ENCODE measurements around the gene FBXL20. TPM values are rescaled to one million over a fixed set of nuclear protein-coding genes. Genes with fewer than 3 reads are reported as not detected.

Gene FBXL20
- total RNA-seq, 6 experiments from 2014 or later: 6.0 to 9.8 (median 8.5) TPM

DNA sequence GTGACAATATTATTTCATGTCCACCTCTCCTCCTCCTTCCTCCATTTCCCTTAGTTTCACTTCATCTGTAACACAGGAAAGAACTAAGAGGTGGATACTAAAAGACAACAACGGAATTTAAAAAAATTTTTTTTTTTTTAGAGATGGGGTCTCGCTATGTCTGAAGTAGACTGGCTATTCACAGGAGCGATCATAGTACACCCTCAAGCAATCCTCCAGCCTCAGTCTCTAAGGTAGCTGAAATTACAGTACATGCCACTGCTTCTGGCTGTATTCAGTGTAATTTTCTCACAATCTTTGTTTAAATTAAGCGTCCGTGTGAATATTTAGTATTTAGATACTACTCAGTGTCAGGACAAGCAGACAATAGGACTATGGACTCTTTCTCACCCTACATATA is 35.6 kb downstream of the FBXL20 start:
- no peaks in the 10 kb centered on the region for H3K36me3 ChIP-seq
- 69% methylated on average over 5 of the region's 5 CpGs for WGBS (ENCODE audit: insufficient coverage, low coverage, low lambda C conversion rate, missing lambda C conversion rate)
- DNase-seq: no peak
- TF ChIP-seq, protein P1, sequence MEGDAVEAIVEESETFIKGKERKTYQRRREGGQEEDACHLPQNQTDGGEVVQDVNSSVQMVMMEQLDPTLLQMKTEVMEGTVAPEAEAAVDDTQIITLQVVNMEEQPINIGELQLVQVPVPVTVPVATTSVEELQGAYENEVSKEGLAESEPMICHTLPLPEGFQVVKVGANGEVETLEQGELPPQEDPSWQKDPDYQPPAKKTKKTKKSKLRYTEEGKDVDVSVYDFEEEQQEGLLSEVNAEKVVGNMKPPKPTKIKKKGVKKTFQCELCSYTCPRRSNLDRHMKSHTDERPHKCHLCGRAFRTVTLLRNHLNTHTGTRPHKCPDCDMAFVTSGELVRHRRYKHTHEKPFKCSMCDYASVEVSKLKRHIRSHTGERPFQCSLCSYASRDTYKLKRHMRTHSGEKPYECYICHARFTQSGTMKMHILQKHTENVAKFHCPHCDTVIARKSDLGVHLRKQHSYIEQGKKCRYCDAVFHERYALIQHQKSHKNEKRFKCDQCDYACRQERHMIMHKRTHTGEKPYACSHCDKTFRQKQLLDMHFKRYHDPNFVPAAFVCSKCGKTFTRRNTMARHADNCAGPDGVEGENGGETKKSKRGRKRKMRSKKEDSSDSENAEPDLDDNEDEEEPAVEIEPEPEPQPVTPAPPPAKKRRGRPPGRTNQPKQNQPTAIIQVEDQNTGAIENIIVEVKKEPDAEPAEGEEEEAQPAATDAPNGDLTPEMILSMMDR (IDR thresholded peaks at IDR 0.05): no peak
- no peak for TF ChIP-seq POLR2A (IDR thresholded peaks at IDR 0.05)
- no peak for ATAC-seq
- H3K4me1 ChIP-seq: peaks cover 0 to 14% (median 0%) of the 10 kb centered on the region in 4 donors
- intact Hi-C loops (cut with DNase I): no loop called here
- no peak overlapping the region for H3K27ac ChIP-seq
- H3K27me3 ChIP-seq: no peaks in the 10 kb centered on the region
- H3K4me3 ChIP-seq: no peak overlapping the region
- no peaks in the 10 kb centered on the region for H3K9me3 ChIP-seq

DNA sequence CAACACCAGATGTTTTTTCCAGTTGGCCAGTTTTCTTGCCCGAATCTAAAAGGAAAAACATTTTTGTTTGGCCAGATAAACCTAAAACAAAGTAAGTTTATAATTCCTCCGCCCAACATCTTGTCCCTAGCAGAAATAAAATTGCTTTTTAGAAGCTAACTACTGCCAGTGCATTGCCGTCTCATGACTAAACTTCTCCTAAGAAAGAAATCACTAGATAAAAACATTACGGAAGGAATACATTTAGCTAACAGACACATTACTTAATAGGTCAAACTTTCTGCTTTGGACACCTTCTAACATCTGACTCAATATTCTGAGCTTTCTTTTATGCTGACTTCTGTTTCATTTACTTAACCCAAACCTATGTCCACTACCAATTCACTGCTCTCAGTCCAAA is 36.2 kb downstream of the FBXL20 start:
- ATAC-seq: peak in 2 of 4 donors; percentile 9 to 40
- no peaks in the 10 kb centered on the region for H3K27me3 ChIP-seq
- H3K27ac ChIP-seq: no peak overlapping the region
- no peaks in the 10 kb centered on the region for H3K9me3 ChIP-seq
- 63% methylated on average over 4 of the region's 4 CpGs for WGBS (ENCODE audit: insufficient coverage, low coverage, low lambda C conversion rate, missing lambda C conversion rate)
- H3K4me1 ChIP-seq: peaks cover 0 to 20% (median 3%) of the 10 kb centered on the region in 4 donors
- intact Hi-C loops (cut with DNase I): no loop called here
- H3K36me3 ChIP-seq: no peaks in the 10 kb centered on the region
- TF ChIP-seq, protein P1 (IDR thresholded peaks at IDR 0.05): no peak
- TF ChIP-seq POLR2A (IDR thresholded peaks at IDR 0.05): no peak
- DNase-seq: no peak
- H3K4me3 ChIP-seq: no peak overlapping the region

DNA sequence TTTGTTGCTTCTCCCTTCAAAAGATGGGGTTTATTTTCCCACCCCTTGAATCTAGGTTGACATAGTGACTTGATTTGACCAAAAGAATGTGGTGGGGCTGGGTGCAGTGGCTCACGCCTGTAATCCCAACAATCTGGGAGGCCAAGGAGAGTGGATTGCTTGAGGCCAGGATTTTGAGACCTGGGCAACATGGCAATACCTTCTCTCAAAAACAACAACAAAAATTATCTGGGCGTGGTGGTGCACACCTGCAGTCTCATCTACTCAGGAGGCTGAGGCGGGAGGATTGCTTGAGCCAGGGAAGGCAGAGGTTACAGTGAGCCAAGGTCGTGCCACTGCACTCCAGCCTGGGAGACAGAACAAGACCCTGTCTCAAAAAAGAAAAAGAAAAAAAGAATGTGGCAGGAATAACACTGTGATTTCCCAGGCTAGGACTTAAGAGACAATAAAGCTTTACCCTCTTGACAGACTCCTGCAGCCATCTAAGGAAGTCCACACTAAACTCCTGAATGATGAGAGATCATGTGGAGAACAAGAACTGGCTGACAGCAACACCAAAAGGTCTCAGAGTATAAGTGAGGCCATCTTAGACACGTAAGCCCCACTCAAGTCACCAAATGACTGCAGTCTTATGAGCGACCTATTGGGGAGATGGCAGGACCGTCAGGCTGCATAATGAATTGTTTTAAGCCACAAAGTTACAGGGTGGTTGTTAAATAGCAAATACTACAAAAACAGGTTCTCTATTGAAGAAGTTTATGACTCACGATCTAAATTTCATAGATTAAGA is 37.0 kb downstream of the FBXL20 start:
- Histone ChIP-seq H3K4me3 (no peak overlapping the region), H3K9me3 (no peaks in the 10 kb centered on the region), H3K4me1 (peaks cover 0 to 27% (median 4%) of the 10 kb centered on the region in 4 donors), H3K36me3 (no peaks in the 10 kb centered on the region), H3K27me3 (no peaks in the 10 kb centered on the region), H3K27ac (no peak overlapping the region)
- 89% methylated on average over 8 of the region's 8 CpGs for WGBS (ENCODE audit: insufficient coverage, low coverage, low lambda C conversion rate, missing lambda C conversion rate)
- no peak for DNase-seq
- intact Hi-C loops (cut with DNase I): no loop called here
- TF ChIP-seq, protein P1 (IDR thresholded peaks at IDR 0.05): no peak
- no peak for TF ChIP-seq POLR2A (IDR thresholded peaks at IDR 0.05)
- peak in 1 of 4 donors; percentile 16 for ATAC-seq

DNA sequence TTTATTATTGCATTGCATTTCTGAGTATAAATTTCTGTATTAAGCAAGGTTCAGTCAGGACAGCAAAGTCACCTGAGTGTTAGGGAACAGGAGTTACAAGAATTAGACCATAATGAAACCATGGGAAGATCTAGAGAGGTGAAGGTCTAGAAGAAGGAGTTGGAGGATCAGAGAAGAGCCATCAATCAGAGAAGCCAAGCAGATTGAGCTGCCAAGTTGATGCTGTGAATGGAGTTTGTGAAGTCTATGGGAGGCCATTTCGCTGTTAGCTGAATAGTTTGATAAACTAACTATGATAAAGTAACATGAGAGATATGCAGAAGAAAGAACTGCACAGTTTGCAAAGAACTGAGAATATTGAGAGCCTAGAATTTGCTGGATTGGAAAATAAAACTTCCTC is 40.4 kb downstream of the FBXL20 start:
- WGBS (ENCODE audit: insufficient coverage, low coverage, low lambda C conversion rate, missing lambda C conversion rate): 80% methylated on average over 1 of the region's 1 CpG
- intact Hi-C loops (cut with DNase I): no loop called here
- ATAC-seq: no peak

More for the DNA sequence above, 40.4 kb downstream of the FBXL20 start:
- Histone ChIP-seq H3K4me1 (peaks cover 0 to 42% (median 5%) of the 10 kb centered on the region in 4 donors), H3K4me3 (no peak overlapping the region), H3K27me3 (no peaks in the 10 kb centered on the region), H3K9me3 (no peaks in the 10 kb centered on the region), H3K36me3 (no peaks in the 10 kb centered on the region), H3K27ac (no peak overlapping the region)
- no peak for TF ChIP-seq POLR2A (IDR thresholded peaks at IDR 0.05)
- TF ChIP-seq, protein P1 (IDR thresholded peaks at IDR 0.05): no peak
- no peak for DNase-seq
